Spleen (tissue), 11 donors: ENCODE results near the gene PAPOLA. TPM values are rescaled to one million over a fixed set of nuclear protein-coding genes. Genes with fewer than 3 reads are reported as not detected.

Experiments used
- DNase-seq: peaks from one replicate; pipeline ENCODE4 v3.0.0-alpha.2; 2020
- H3K27ac ChIP-seq, 8 donors: fragments of 200-600 bp; sonication (generic) in 7 of 8; 1 replicate in 4 of 8; 2 replicates in 4 of 8; pipeline versions ENCODE4 v1.5.0 to v1.8.0; 2016 to 2021; ENCODE audit warnings: inconsistent platforms in 4 of 8, mild to moderate bottlenecking in 4 of 8, moderate library complexity in 1 of 8
- H3K27me3 ChIP-seq, 7 donors: fragments of 200-600 bp; sonication (generic) in 6 of 7; replicated peaks in 1 of 7; 1 replicate in 4 of 7; 2 replicates in 3 of 7; pipeline versions ENCODE4 v1.5.0 to v1.8.0; 2016 to 2021; ENCODE audit warnings: inconsistent platforms in 3 of 7, mild to moderate bottlenecking in 1 of 7
- H3K36me3 ChIP-seq, 6 donors: fragments of 200-600 bp; sonication (generic) in 5 of 6; 1 replicate in 4 of 6; 2 replicates in 2 of 6; pipeline versions ENCODE4 v1.5.0 to v1.8.0; 2016 to 2021; ENCODE audit warnings: inconsistent platforms in 2 of 6
- H3K4me1 ChIP-seq, 6 donors: fragments of 200-600 bp; sonication (generic) in 5 of 6; 1 replicate in 3 of 6; 2 replicates in 3 of 6; pipeline versions ENCODE4 v1.5.0 to v1.8.0; 2016 to 2021; ENCODE audit warnings: inconsistent platforms in 3 of 6
- H3K4me3 ChIP-seq, 8 donors: fragments of 200-600 bp; sonication (generic) in 7 of 8; 1 replicate in 4 of 8; 2 replicates in 4 of 8; pipeline versions ENCODE4 v1.5.0 to v1.8.0; 2016 to 2021; ENCODE audit warnings: inconsistent platforms in 4 of 8, mild to moderate bottlenecking in 4 of 8, moderate library complexity in 2 of 8
- H3K9me3 ChIP-seq, 8 donors: fragments of 200-600 bp; sonication (generic) in 7 of 8; 1 replicate in 4 of 8; 2 replicates in 4 of 8; pipeline versions ENCODE4 v1.5.0 to v1.8.0; 2016 to 2021; ENCODE audit warnings: inconsistent platforms in 4 of 8
- CTCF ChIP-seq, 11 experiments: fragments of 200-600 bp in 7 of 11; fragments of 450-650 bp in 4 of 11; sonication (generic) in 4 of 11; IDR thresholded peaks in 8 of 11; conservative IDR thresholded peaks in 3 of 11; 1 replicate in 7 of 11; 2 replicates in 4 of 11; pipeline versions ENCODE4 v1.4.0 to v1.8.0; 2016 to 2021; ENCODE audit warnings: antibody characterized with exemption in 11 of 11, inconsistent platforms in 4 of 11, mild to moderate bottlenecking in 1 of 11
- POLR2A ChIP-seq, 3 donors: fragments of 450-650 bp; IDR thresholded peaks; one replicate each; pipeline ENCODE4 v1.5.1; 2017; ENCODE audit warnings: antibody characterized with exemption in 3 of 3, mild to moderate bottlenecking in 1 of 3
- POLR2AphosphoS5 ChIP-seq, 3 donors: sonication (generic); formaldehyde crosslinking; IDR thresholded peaks; one replicate each; pipeline ENCODE4 v1.5.1; 2017; ENCODE audit warnings: antibody characterized with exemption in 3 of 3
- whole genome bisulfite sequencing, 5 donors: extraction: QIAGEN DNeasy Blood & Tissue Kit in 3 of 5; methylation state at CpG; one replicate each; pipeline versions ENCODE4 v1.1.5 to v1.1.7; 2013 to 2018; 5-methylcytosine and 5-hydroxymethylcytosine counted together
- intact Hi-C: fragments of 100-400 bp; cut with DNase I; formaldehyde crosslinking; loops from one replicate; pipeline ENCODE4 v1.15.0; 2023; ENCODE audit warnings: low total_unique reads
- polyA plus RNA-seq, 3 donors: library from polyadenylated mRNA; stranded (reverse); fragments of 200-250 nt; gene quantifications; one replicate each; pipeline ENCODE4 v1.2.1, GENCODE V29; 2013
- total RNA-seq, 7 donors: library from RNA; depleted of rRNA in 3 of 7; stranded (reverse); fragments of >200 nt in 3 of 7; fragmentation: NEBNext Ultra II Directional in 4 of 7; extraction: Animal tissue kit (Norgen Biotek cat#: 25700) in 4 of 7; gene quantifications; one replicate each; pipeline versions ENCODE4 v1.1.0 to v1.2.1, GENCODE V29; 2016 to 2021
- donor health status: healthy with polysubstance abuse.
- donor health status: DM: no; HTN: no; CAD: no; lungs with moderate emphysema.
- donor health status: DM: no; HTN: no; CAD: no.
- donor health status: Bipolar disorder and iron deficiency.
- donor health status: healthy.
- donor health status: DM: no; HTN: no; CAD: no.
- donor health status: DM: yes; HTN: yes; CAD: no.

PAPOLA gene
- total and polyA plus RNA-seq, 10 donors = 56.4 to 311 (median 201) TPM

- Histone ChIP-seq H3K4me3 (no peak overlapping the region), H3K9me3 (no peaks in the 10 kb centered on the region), H3K4me1 (peaks cover 0 to 5% (median 0%) of the 10 kb centered on the region in 6 donors), H3K36me3 (no peaks in the 10 kb centered on the region), H3K27me3 (no peaks in the 10 kb centered on the region), H3K27ac (no peak overlapping the region)
- intact Hi-C loops = no loop called here
- DNase-seq = no peak
- TF ChIP-seq CTCF (IDR thresholded peaks at IDR 0.05 in 8 of 11, conservative IDR thresholded peaks at IDR 0.05 in 3 of 11) (no peak), POLR2A (IDR thresholded peaks at IDR 0.05) (no peak), POLR2AphosphoS5 (IDR thresholded peaks at IDR 0.05) (no peak)
These were observed 17.8 kb upstream of the PAPOLA start for GRCh38 chr14:96484399-96484798.

- Histone ChIP-seq H3K4me1 (peaks cover 0 to 6% (median 0%) of the 10 kb centered on the region in 6 donors), H3K36me3 (no peaks in the 10 kb centered on the region), H3K4me3 (no peak overlapping the region), H3K27me3 (no peaks in the 10 kb centered on the region), H3K27ac (no peak overlapping the region), H3K9me3 (no peaks in the 10 kb centered on the region)
- no peak for DNase-seq
- TF ChIP-seq CTCF (IDR thresholded peaks at IDR 0.05 in 8 of 11, conservative IDR thresholded peaks at IDR 0.05 in 3 of 11) = no peak
- intact Hi-C loops = no loop called here
- WGBS, 5 donors = 57 to 71% (median 66%) methylated on average over 4 of the region's 4 CpGs
These were observed 15.5 kb upstream of the PAPOLA start for GRCh38 chr14:96486705-96487104.

GRCh38 chr14:96489327-96489726, 12.9 kb upstream of the PAPOLA start:
- H3K4me3 ChIP-seq = no peak overlapping the region
- 84 to 96% (median 91%) methylated on average over 4 of the region's 4 CpGs for WGBS, 5 donors
- TF ChIP-seq POLR2A (IDR thresholded peaks at IDR 0.05) = no peak
- no peak for TF ChIP-seq CTCF (IDR thresholded peaks at IDR 0.05 in 8 of 11, conservative IDR thresholded peaks at IDR 0.05 in 3 of 11)
- no peak for TF ChIP-seq POLR2AphosphoS5 (IDR thresholded peaks at IDR 0.05)
- H3K9me3 ChIP-seq = no peaks in the 10 kb centered on the region
- intact Hi-C loops = no loop called here
- no peaks in the 10 kb centered on the region for H3K27me3 ChIP-seq
- no peaks in the 10 kb centered on the region for H3K36me3 ChIP-seq
- peaks cover 0 to 30% (median 1%) of the 10 kb centered on the region in 6 donors for H3K4me1 ChIP-seq
- DNase-seq = no peak
- no peak overlapping the region for H3K27ac ChIP-seq

GRCh38 chr14:96493178-96493577, 9.0 kb upstream of the PAPOLA start:
- H3K27ac ChIP-seq = peak overlapping the region in 1 of 8 donors; percentile 65
- peak overlapping the region in 1 of 8 donors; percentile 18 for H3K4me3 ChIP-seq
- no peaks in the 10 kb centered on the region for H3K36me3 ChIP-seq
- TF ChIP-seq POLR2AphosphoS5 (IDR thresholded peaks at IDR 0.05) (no peak), POLR2A (IDR thresholded peaks at IDR 0.05) (no peak), CTCF (IDR thresholded peaks at IDR 0.05 in 8 of 11, conservative IDR thresholded peaks at IDR 0.05 in 3 of 11) (no peak)
- 56 to 83% (median 77%) methylated on average over 1 of the region's 1 CpG for WGBS, 5 donors
- intact Hi-C loops = no loop called here
- peaks cover 0 to 56% (median 5%) of the 10 kb centered on the region in 6 donors for H3K4me1 ChIP-seq
- no peak for DNase-seq
- H3K9me3 ChIP-seq = no peaks in the 10 kb centered on the region
- H3K27me3 ChIP-seq = no peaks in the 10 kb centered on the region
